Thoracic aorta (tissue), 2 donors: ENCODE measurements around the gene DOK4. TPM values are rescaled to one million over a fixed set of nuclear protein-coding genes. Genes with fewer than 3 reads are reported as not detected.
"Not testable (repeated sequence)": the region's sequence is repeated elsewhere in the genome, so short reads cannot be mapped to it uniquely, and the experiment has no call there.

ENCODE experiments used
- ATAC-seq: fragments of 150-250 bp; one replicate; pipeline ENCODE4 v1.8.0; 2017; ENCODE audit warnings: low read depth; ENCODE audit not compliant: insufficient number of reproducible peaks, low FRiP score
- DNase-seq: peaks from one replicate; pipeline ENCODE4 v3.0.0-alpha.2; 2020; ENCODE audit warnings: low spot score
- H3K27ac ChIP-seq, 2 donors: fragments of 200-600 bp; sonication (generic); 1 replicate in 1 of 2; 2 replicates in 1 of 2; pipeline ENCODE4 v1.5.1; 2016; ENCODE audit warnings: mild to moderate bottlenecking in 2 of 2, moderate library complexity in 2 of 2
- H3K27me3 ChIP-seq: fragments of 200-600 bp; sonication (generic); replicated peaks from 2 replicates; pipeline ENCODE4 v1.6.0; 2016; ENCODE audit warnings: mild to moderate bottlenecking; ENCODE audit not compliant: insufficient read depth
- H3K36me3 ChIP-seq: fragments of 200-600 bp; sonication (generic); one replicate; pipeline ENCODE4 v1.5.1; 2016
- H3K4me1 ChIP-seq, 2 donors: fragments of 200-600 bp; sonication (generic); 1 replicate in 1 of 2; 2 replicates in 1 of 2; pipeline versions ENCODE4 v1.5.1 to v1.6.0; 2016; ENCODE audit warnings: low read depth in 2 of 2, mild to moderate bottlenecking in 1 of 2; ENCODE audit not compliant: control insufficient read depth in 1 of 2
- H3K4me3 ChIP-seq: fragments of 200-600 bp; sonication (generic); 2 replicates; pipeline ENCODE4 v1.5.1; 2016; ENCODE audit warnings: mild to moderate bottlenecking
- H3K9me3 ChIP-seq: fragments of 200-600 bp; sonication (generic); 2 replicates; pipeline ENCODE4 v1.5.1; 2016
- CTCF ChIP-seq: fragments of 200-600 bp; sonication (generic); IDR thresholded peaks from one replicate; pipeline ENCODE4 v1.5.1; 2019; ENCODE audit warnings: antibody characterized with exemption
- total RNA-seq, 2 donors: library from RNA; depleted of rRNA; stranded (reverse); fragments of >200 nt; gene quantifications; one replicate each; pipeline versions ENCODE4 v1.1.0 to v1.2.3, GENCODE V29; 2016

The DOK4 gene
- total RNA-seq, 2 donors from 2014 or later = 43.2 to 70.1 TPM

- Histone ChIP-seq H3K4me3 (peak within 1 kb of the TSS; percentile 90), H3K36me3 (peaks cover 10% of the 10 kb centered on the region), H3K9me3 (no peaks in the 10 kb centered on the region), H3K27ac (peak within 1 kb of the TSS; percentile 79 to 88), H3K4me1 (peaks cover 5 to 18% of the 10 kb centered on the region in 2 donors), H3K27me3 (no peaks in the 10 kb centered on the region)
- ATAC-seq (peak; percentile 92), DNase-seq (peak; percentile 73)
- TF ChIP-seq CTCF = no peak
Measured at GRCh38 chr16:57447186-57447962, 38.9 kb downstream of the DOK4 start, which contains the start of the genes CIAPIN1 and COQ9. TSS of gene CIAPIN1 (minus strand) at chr16:57447385. CDS start at chr16:57440928, 6,457 bp downstream. TSS of gene COQ9 (plus strand) at chr16:57447479. CDS start at chr16:57447506, 27 bp downstream.

GRCh38 chr16:57446531-57447185, 39.6 kb downstream of the DOK4 start:
- Histone ChIP-seq H3K4me1 (peaks cover 5 to 18% of the 10 kb centered on the region in 2 donors), H3K27me3 (no peaks in the 10 kb centered on the region), H3K4me3 (peak overlapping the region; percentile 90), H3K27ac (peak overlapping the region; percentile 79 to 88), H3K36me3 (peaks cover 3% of the 10 kb centered on the region), H3K9me3 (no peaks in the 10 kb centered on the region)
- DNase-seq (no peak), ATAC-seq (peak; percentile 18)
- no peak for TF ChIP-seq CTCF

- TF ChIP-seq CTCF = no peak
- H3K4me3 ChIP-seq = no peak overlapping the region
- no peaks in the 10 kb centered on the region for H3K36me3 ChIP-seq
- H3K4me1 ChIP-seq = peaks cover 5 to 18% of the 10 kb centered on the region in 2 donors
- no peaks in the 10 kb centered on the region for H3K27me3 ChIP-seq
- H3K9me3 ChIP-seq = no peaks in the 10 kb centered on the region
- H3K27ac ChIP-seq = no peak overlapping the region
- DNase-seq (no peak), ATAC-seq (no peak)
Measured at GRCh38 chr16:57445510-57445909, 40.8 kb downstream of the DOK4 start.

GRCh38 chr16:57444711-57445110, 41.6 kb downstream of the DOK4 start:
- H3K9me3 ChIP-seq = no peaks in the 10 kb centered on the region
- H3K27ac ChIP-seq = no peak overlapping the region
- DNase-seq (no peak), ATAC-seq (no peak)
- peaks cover 5 to 18% of the 10 kb centered on the region in 2 donors for H3K4me1 ChIP-seq
- TF ChIP-seq CTCF = no peak
- H3K4me3 ChIP-seq = no peak overlapping the region
- H3K27me3 ChIP-seq = no peaks in the 10 kb centered on the region
- peaks cover 4% of the 10 kb centered on the region for H3K36me3 ChIP-seq

GRCh38 chr16:57440551-57440950, 45.7 kb downstream of the DOK4 start:
- not testable (repeated sequence) for DNase-seq, ATAC-seq, H3K4me1 ChIP-seq, H3K27me3 ChIP-seq, H3K4me3 ChIP-seq, H3K27ac ChIP-seq, H3K9me3 ChIP-seq
- H3K36me3 ChIP-seq = peaks cover 19% of the 10 kb centered on the region

GRCh38 chr16:57439947-57440346, 46.3 kb downstream of the DOK4 start:
- not testable (repeated sequence) for H3K9me3 ChIP-seq, H3K27me3 ChIP-seq, DNase-seq, ATAC-seq, H3K4me3 ChIP-seq, H3K4me1 ChIP-seq, H3K27ac ChIP-seq
- H3K36me3 ChIP-seq = peaks cover 19% of the 10 kb centered on the region
